ENCODE results near the gene ALLC. TPM values are rescaled to one million over a fixed set of nuclear protein-coding genes. Genes with fewer than 3 reads are reported as not detected.

Gene ALLC
- not detected in 2 replicates for total RNA-seq

DNA sequence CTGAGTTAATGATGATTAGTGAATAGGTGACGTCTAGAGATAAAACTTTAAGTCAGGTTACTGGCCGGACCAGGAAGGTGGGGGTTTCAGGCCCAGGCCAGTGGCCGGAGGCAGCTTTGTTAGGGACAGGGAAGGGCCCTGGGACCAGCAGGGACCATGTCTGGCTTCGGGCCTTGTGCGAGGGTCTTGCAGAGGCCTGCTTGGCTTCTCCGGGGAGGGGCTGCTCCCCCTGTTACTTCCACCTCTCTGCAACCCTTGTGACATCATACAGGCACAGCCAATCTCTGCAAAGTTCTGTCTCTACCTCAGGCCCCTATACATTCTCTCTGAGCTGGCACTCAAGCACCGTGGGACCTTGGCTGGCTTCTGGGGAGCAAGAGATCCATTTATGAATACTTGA lies at the start of gene ALLC:
ALLC (plus strand) TSS at position 320 of the 400 bp plus-strand sequence. CDS start 12,958 bp downstream, outside the sequence.

DNA sequence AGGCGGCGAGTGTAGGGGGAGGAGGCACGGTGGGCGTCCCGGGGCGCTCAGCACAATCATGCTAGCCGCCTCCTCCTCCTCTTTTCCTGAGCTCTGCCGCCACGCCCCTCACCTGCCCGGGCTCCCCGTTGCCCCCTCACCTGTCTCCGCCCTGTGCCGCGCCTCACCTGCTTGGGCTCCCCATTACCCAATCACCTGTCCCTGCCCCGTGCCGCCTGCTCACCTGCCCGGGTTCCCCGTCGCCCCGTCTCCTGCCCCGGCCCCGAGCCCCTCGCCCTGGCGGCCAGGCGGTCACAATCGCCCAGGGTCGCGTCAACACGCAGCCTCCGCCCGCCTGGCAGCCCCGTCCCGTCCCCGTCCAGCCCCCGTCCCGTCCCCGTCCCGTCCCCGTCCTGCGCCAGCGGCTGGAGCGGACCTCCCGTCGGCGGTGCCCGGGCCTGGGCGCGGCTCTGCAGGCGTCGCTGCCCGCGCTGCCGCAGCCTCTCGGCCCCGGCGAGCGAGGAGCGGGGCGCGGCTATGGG lies 45.3 kb downstream of the ALLC start, which contains the start of gene DCDC2C:
DCDC2C (plus strand) TSS at position 340 of the 521 bp plus-strand sequence; CDS start at position 517, 177 bp downstream.

Small RNA genes within 50 kb of the gene (small RNA-seq; reads per million reads assigned to genes)
- gene TMSB4XP2: not detected

Other genes with a start within 250 kb of the ALLC start
- 35.3 and 40.1 TPM in 2 replicates for gene ADI1, start 138.7 kb upstream of the ALLC start, total RNA-seq
- gene RNASEH1, start 99.9 kb upstream of the ALLC start, total RNA-seq: 33.3 and 42.8 TPM in 2 replicates
- gene RPS7, start 82.9 kb upstream of the ALLC start, total RNA-seq: 1,669 and 1,973 TPM in 2 replicates
- 0.65 TPM in 1 of 2 replicates, not detected in the other for gene COLEC11, start 63.1 kb upstream of the ALLC start, total RNA-seq
- not detected in 2 replicates for gene DCDC2C, start 45.4 kb downstream of the ALLC start, total RNA-seq